SK-N-SH treated with all-trans-retinoic acid at 6 μM for 48 hours (cell line): Measurements from ENCODE around the gene UBA6.
"Not testable (repeated sequence)": the region's sequence is repeated elsewhere in the genome, so short reads cannot be mapped to it uniquely, and the experiment has no call there.

ENCODE experiments used
- ATAC-seq: fragments of 200-7000 bp; cut with Tn5 transposase; 3 replicates; pipeline ENCODE4 v1.9.1; 2020; ENCODE audit warnings: mild to moderate bottlenecking, moderate library complexity
- ARNTL ChIP-seq: fragments of 450-650 bp; formaldehyde crosslinking; IDR thresholded peaks from 2 replicates; pipeline ENCODE4 v1.5.0; 2020; ENCODE audit warnings: low read depth, mild to moderate bottlenecking, moderate library complexity, borderline replicate concordance
- ESRRG ChIP-seq: fragments of 250-450 bp; sonication (Bioruptor Pico); IDR thresholded peaks from 2 replicates; pipeline ENCODE4 v1.6.1; 2021; ENCODE audit warnings: mild to moderate bottlenecking
- ISL1 ChIP-seq: fragments of 250-450 bp; sonication (Bioruptor Pico); IDR thresholded peaks from 2 replicates; pipeline ENCODE4 v2.1.2; 2022; ENCODE audit warnings: mild to moderate bottlenecking, moderate library complexity
- OSR1 ChIP-seq: fragments of 250-450 bp; sonication (Bioruptor Pico); IDR thresholded peaks from 2 replicates; pipeline ENCODE4 v1.8.0; 2022; ENCODE audit warnings: moderate library complexity, mild to moderate bottlenecking, inconsistent platforms
- PPARA ChIP-seq: fragments of 250-450 bp; sonication (Bioruptor Pico); IDR thresholded peaks from 2 replicates; pipeline ENCODE4 v1.5.0; 2020; ENCODE audit warnings: mild to moderate bottlenecking, borderline replicate concordance
- RARB ChIP-seq: fragments of 250-450 bp; sonication (Bioruptor Pico); IDR thresholded peaks from 2 replicates; pipeline ENCODE4 v1.8.0; 2021; ENCODE audit warnings: mild to moderate bottlenecking, moderate library complexity
- SNAI2 ChIP-seq: fragments of 250-450 bp; sonication (Bioruptor Pico); IDR thresholded peaks from 2 replicates; pipeline ENCODE4 v1.5.0; 2020; ENCODE audit warnings: mild to moderate bottlenecking, moderate library complexity
- TCF4 ChIP-seq: fragments of 250-450 bp; sonication (Bioruptor Pico); IDR thresholded peaks from 2 replicates; pipeline ENCODE4 v1.8.0; 2021; ENCODE audit warnings: mild to moderate bottlenecking, moderate library complexity, borderline replicate concordance
- TOX ChIP-seq: fragments of 250-450 bp; sonication (Bioruptor Pico); IDR thresholded peaks from 2 replicates; pipeline ENCODE4 v1.8.0; 2021; ENCODE audit warnings: mild to moderate bottlenecking, moderate library complexity, borderline replicate concordance
- ZFP3 ChIP-seq: fragments of 250-450 bp; sonication (Bioruptor Pico); IDR thresholded peaks from 2 replicates; pipeline ENCODE4 v1.5.0; 2020; ENCODE audit warnings: mild to moderate bottlenecking, moderate library complexity
- ZFP30 ChIP-seq: fragments of 450-650 bp; formaldehyde crosslinking; IDR thresholded peaks from 2 replicates; pipeline ENCODE4 v1.5.0; 2022; ENCODE audit warnings: mild to moderate bottlenecking, moderate library complexity
- ZNF70 ChIP-seq: fragments of 450-650 bp; formaldehyde crosslinking; IDR thresholded peaks from 2 replicates; pipeline ENCODE4 v1.5.0; 2020; ENCODE audit warnings: mild to moderate bottlenecking, moderate library complexity
- TF ChIP-seq, protein P1 (sequence below): fragments of 250-450 bp; sonication (Bioruptor Pico); IDR thresholded peaks from 2 replicates; pipeline ENCODE4 v1.5.1; 2020; ENCODE audit warnings: low read depth, mild to moderate bottlenecking, moderate library complexity
- TF ChIP-seq, protein P2 (sequence below): fragments of 250-450 bp; sonication (Bioruptor Pico); IDR thresholded peaks from 2 replicates; pipeline ENCODE4 v1.5.1; 2021; ENCODE audit warnings: mild to moderate bottlenecking, moderate library complexity
- TF ChIP-seq, protein P3 (sequence below): fragments of 250-450 bp; sonication (Bioruptor Pico); IDR thresholded peaks from 2 replicates; pipeline ENCODE4 v1.5.0; 2020; ENCODE audit warnings: mild to moderate bottlenecking, moderate library complexity

The UBA6 gene

DNA sequence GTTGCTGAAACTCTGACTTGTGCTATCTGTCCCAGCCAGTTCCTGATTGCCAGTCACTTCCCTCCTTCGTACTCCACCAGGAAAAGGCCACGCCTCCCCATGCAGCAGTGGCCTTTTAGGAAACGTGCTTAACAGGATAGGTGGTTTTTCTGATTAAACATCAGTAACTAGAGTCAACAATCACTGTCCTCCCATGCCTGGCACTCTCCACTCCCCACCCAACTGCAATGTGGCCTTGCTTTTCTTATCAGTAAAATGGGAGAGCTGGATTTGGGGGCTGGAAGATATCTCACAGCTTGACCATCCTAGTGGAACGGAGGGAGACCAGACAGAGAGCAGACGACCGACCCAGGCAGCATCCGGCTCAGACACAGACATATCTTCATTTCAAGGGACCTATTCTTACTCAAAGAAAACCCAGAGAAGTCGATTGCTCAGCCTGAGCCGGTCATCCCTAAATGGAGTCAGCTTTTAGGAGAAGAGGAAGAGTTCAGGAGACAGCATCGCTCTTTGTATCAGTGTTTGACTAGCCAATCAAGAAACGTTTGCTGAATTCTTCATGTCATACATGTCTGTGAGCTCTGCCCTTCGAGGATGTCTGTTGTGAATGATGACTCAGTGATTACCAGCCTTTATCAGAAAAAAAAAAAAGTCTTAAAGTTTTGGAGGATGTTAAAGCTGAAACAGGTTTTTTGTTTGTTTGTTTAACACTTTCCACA is 12.7 kb upstream of the UBA6 start:
- TF ChIP-seq, protein P1, sequence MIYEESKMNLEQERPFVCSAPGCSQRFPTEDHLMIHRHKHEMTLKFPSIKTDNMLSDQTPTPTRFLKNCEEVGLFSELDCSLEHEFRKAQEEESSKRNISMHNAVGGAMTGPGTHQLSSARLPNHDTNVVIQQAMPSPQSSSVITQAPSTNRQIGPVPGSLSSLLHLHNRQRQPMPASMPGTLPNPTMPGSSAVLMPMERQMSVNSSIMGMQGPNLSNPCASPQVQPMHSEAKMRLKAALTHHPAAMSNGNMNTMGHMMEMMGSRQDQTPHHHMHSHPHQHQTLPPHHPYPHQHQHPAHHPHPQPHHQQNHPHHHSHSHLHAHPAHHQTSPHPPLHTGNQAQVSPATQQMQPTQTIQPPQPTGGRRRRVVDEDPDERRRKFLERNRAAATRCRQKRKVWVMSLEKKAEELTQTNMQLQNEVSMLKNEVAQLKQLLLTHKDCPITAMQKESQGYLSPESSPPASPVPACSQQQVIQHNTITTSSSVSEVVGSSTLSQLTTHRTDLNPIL (CRISPR knock-in tag), result no peak
- no peak for TF ChIP-seq ZFP30 (CRISPR knock-in tag)
- peak; percentile 82 for ATAC-seq

DNA sequence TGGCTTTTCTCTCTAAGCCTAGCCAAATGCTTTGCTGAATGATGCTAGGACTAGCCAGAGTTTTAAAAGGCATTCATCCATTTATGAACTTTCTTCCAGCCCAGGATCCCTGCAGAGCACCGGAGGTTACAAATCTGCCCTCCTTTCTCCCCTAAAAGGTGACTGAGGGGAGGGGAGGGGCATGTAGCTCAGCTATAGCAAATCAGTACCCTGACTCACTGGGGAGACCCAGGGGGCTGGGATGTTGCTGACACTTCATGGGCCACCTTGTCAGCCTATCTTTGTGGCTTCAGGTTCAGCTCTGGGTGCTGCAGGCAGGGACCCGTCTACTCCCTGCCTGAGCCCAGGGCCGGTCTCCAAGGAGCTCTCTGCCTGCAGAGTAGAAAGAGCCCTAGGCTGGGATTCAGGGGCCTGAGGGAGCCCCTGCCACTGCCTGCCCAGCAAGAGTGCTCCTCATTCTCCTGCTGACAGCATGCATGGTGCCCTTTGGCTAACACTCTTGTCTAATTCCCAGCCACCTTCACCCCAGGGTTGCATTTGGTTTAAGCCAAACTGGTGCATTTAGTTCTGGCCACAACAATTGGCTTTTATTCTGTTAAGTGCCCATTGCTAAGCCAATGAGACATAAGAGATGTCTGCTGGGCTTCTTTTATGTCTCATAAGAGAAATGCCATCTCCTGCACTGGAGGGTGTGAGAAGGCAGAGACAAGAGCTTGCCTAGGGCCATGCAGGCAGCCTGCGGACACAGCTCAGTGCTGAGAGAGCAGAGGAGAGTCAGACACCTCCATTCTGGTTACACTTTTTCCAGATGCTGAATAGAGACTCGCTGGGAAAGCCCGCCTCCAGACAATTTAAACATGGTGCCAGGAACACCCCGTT is 11.9 kb upstream of the UBA6 start:
- TF ChIP-seq OSR1 (CRISPR knock-in tag) (no peak), ZNF70 (CRISPR knock-in tag) (no peak), ZFP3 (CRISPR knock-in tag) (no peak), RARB (CRISPR knock-in tag) (no peak)
- TF ChIP-seq, all 23 proteins: peak for 0
- ATAC-seq, result peak; percentile 43

DNA sequence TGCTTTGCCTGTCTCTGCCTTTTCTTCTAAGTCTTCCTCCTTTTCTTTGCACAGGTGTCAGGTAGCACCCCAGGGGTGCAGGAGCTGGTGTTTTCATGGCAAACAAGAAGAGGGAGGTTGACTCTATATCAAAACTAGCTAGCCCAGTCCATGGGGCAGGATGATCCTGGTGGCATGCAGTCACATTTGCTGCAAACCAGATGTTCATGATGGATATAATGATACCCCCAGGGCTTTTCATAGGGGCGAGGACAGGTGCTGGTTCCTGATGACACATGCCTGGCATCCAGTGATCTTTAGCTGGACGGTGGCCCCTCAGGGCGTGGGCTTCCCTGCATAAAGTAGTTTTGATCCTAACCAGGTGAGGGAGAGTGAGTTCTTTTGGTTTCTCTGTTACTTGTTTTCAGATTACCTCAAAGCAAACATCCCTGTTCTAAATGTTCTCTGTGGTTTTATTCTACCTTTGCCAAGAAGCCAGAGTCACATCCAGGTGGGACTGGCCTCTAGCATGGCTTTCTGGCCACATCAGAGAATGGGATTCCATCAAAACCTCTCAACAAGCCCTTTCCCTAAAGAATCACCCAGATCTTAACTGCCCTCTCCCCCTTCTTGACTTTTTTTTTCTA is 11.2 kb upstream of the UBA6 start:
- TF ChIP-seq ESRRG (CRISPR knock-in tag) (no peak), PPARA (CRISPR knock-in tag) (no peak), TOX (no peak), ISL1 (CRISPR knock-in tag) (no peak), ZFP30 (CRISPR knock-in tag) (no peak), ZNF70 (CRISPR knock-in tag) (no peak), SNAI2 (no peak), ZFP3 (CRISPR knock-in tag) (no peak), TCF4 (CRISPR knock-in tag) (no peak)
- TF ChIP-seq, protein P2, sequence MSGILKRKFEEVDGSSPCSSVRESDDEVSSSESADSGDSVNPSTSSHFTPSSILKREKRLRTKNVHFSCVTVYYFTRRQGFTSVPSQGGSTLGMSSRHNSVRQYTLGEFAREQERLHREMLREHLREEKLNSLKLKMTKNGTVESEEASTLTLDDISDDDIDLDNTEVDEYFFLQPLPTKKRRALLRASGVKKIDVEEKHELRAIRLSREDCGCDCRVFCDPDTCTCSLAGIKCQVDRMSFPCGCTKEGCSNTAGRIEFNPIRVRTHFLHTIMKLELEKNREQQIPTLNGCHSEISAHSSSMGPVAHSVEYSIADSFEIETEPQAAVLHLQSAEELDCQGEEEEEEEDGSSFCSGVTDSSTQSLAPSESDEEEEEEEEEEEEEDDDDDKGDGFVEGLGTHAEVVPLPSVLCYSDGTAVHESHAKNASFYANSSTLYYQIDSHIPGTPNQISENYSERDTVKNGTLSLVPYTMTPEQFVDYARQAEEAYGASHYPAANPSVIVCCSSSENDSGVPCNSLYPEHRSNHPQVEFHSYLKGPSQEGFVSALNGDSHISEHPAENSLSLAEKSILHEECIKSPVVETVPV (CRISPR knock-in tag), result no peak
- TF ChIP-seq, all 23 proteins: peak for 0

DNA sequence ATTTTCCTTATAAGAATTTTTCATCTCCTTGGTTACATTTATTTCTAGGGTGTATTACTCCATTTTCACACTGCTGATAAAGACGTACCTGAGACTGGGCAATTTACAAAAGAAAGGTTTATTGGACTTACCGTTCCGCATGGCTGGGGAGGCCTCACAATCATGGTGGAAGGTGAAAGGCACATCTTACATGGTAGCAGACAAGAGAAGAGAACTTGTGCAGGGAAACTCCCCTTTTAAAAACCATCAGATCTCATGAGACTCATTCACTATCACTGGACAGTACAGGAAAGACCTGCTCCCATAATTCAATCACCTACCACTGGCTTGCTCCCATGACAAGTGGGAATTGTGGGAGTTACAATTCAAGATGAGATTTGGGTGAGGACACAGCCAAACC is 5.7 kb upstream of the UBA6 start:
- ATAC-seq, result not testable (repeated sequence)

More for the DNA sequence above, 11.2 kb upstream of the UBA6 start:
- no peak for ATAC-seq

DNA sequence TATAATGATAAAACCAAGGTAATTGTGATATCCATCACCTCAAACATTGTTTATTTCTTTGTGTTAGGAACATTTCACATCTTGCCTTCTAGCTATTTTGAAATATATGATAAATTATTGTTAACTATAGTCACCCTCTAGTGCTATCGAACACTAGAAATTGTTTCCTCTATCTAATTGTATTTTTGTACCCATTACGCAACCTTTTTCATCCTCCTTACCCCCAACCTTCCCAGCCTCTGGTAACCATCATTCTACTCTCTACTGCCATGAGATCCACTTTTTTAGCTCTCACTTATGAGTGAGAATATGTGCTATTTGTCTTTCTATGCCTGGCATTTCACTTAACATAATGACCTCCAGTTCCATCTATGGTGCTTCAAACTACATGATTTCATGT is 3.9 kb upstream of the UBA6 start:
- no peak for ATAC-seq
- TF ChIP-seq, protein P1 (CRISPR knock-in tag), result no peak
- no peak for TF ChIP-seq RARB (CRISPR knock-in tag)

DNA sequence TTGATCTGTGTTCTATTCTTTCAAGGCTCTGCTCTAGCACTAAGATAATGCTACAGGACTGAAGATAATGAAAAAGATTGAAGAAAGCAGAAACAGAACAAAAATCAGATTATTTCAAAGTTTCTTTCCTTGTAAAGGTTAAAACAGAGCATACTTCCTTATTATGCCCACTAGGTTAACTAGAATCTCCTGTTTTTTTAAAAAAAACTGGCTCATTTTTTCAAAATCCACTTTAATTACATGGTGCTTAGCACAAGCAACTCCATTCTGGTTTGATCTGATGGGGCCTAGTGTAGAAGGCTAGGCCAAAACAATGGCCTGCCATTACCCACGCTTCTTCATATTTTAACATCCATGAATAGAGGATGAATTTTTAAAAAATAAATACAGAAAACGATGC is 1.2 kb upstream of the UBA6 start:
- TF ChIP-seq SNAI2 (no peak), ZFP30 (CRISPR knock-in tag) (no peak), ZNF70 (CRISPR knock-in tag) (no peak), ZFP3 (CRISPR knock-in tag) (no peak), ARNTL (no peak), ISL1 (CRISPR knock-in tag) (no peak), RARB (CRISPR knock-in tag) (no peak)
- TF ChIP-seq, protein P3, sequence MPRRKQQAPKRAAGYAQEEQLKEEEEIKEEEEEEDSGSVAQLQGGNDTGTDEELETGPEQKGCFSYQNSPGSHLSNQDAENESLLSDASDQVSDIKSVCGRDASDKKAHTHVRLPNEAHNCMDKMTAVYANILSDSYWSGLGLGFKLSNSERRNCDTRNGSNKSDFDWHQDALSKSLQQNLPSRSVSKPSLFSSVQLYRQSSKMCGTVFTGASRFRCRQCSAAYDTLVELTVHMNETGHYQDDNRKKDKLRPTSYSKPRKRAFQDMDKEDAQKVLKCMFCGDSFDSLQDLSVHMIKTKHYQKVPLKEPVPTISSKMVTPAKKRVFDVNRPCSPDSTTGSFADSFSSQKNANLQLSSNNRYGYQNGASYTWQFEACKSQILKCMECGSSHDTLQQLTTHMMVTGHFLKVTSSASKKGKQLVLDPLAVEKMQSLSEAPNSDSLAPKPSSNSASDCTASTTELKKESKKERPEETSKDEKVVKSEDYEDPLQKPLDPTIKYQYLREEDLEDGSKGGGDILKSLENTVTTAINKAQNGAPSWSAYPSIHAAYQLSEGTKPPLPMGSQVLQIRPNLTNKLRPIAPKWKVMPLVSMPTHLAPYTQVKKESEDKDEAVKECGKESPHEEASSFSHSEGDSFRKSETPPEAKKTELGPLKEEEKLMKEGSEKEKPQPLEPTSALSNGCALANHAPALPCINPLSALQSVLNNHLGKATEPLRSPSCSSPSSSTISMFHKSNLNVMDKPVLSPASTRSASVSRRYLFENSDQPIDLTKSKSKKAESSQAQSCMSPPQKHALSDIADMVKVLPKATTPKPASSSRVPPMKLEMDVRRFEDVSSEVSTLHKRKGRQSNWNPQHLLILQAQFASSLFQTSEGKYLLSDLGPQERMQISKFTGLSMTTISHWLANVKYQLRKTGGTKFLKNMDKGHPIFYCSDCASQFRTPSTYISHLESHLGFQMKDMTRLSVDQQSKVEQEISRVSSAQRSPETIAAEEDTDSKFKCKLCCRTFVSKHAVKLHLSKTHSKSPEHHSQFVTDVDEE, result 0 out of 2 replicates have a peak, but pooled peaks have one; percentile 57
- TF ChIP-seq, all 23 proteins: peak for 1
- ATAC-seq, result no peak
